ENCODE measurements around the gene GGTA1.

GRCh38 chr9:121466142-121466541 lies 33.5 kb downstream of the GGTA1 start:
- TF ChIP-seq POLR2A (IDR thresholded peaks at IDR 0.05) (no peak), CTCF (IDR thresholded peaks at IDR 0.05) (no peak)

Measured in prostate gland (tissue), 2 donors.